ENCODE data around the gene CLCA4. TPM values are rescaled to one million over a fixed set of nuclear protein-coding genes. Genes with fewer than 3 reads are reported as not detected.

Gene CLCA4
- total and polyA plus RNA-seq, 2 experiments from 2014 or later, result not detected

GRCh38 chr1:86616871-86617270 is 70.0 kb downstream of the CLCA4 start (continued):
- TF ChIP-seq ZNF462 (CRISPR knock-in tag; IDR thresholded peaks at IDR 0.05) (no peak), POLR2AphosphoS5 (IDR thresholded peaks at IDR 0.05; ENCODE audit: low read depth) (no peak), CTCF (conservative IDR thresholded peaks at IDR 0.05; ENCODE audit: low read depth in 2 of 2) (no peak), EZH2 (IDR thresholded peaks at IDR 0.05; ENCODE audit: low read depth, unreplicated experiment) (no peak), REST (IDR thresholded peaks at IDR 0.05; ENCODE audit: unreplicated experiment) (no peak), JUNB (IDR thresholded peaks at IDR 0.05; ENCODE audit: unreplicated experiment) (no peak), NANOG (IDR thresholded peaks at IDR 0.05; ENCODE audit: borderline replicate concordance) (no peak), EZH2phosphoT487 (IDR thresholded peaks at IDR 0.05; ENCODE audit: unreplicated experiment) (no peak), ZNF331 (CRISPR knock-in tag; IDR thresholded peaks at IDR 0.05; ENCODE audit: low read depth) (no peak)

Measured in GM23338 (cell line).